Stimulated activated CD4-positive, alpha-beta T cell treated with anti-CD3 and anti-CD28 coated beads, Interleukin-1b, Interleukin-23, amount 100 ng/mL, for 1 hour (primary cell): ENCODE results near the gene SLC43A1.
A peak's percentile ranks its signal among the peaks of the same experiment; 100 is the strongest.
"Not testable (repeated sequence)": the region's sequence is repeated elsewhere in the genome, so short reads cannot be mapped to it uniquely, and the experiment has no call there.

Experiments
- DNase-seq, 2 donors: peaks; one replicate each; pipeline ENCODE4 v3.0.0-alpha.2; 2020; ENCODE audit warnings: low read depth in 2 of 2

Gene SLC43A1

DNA sequence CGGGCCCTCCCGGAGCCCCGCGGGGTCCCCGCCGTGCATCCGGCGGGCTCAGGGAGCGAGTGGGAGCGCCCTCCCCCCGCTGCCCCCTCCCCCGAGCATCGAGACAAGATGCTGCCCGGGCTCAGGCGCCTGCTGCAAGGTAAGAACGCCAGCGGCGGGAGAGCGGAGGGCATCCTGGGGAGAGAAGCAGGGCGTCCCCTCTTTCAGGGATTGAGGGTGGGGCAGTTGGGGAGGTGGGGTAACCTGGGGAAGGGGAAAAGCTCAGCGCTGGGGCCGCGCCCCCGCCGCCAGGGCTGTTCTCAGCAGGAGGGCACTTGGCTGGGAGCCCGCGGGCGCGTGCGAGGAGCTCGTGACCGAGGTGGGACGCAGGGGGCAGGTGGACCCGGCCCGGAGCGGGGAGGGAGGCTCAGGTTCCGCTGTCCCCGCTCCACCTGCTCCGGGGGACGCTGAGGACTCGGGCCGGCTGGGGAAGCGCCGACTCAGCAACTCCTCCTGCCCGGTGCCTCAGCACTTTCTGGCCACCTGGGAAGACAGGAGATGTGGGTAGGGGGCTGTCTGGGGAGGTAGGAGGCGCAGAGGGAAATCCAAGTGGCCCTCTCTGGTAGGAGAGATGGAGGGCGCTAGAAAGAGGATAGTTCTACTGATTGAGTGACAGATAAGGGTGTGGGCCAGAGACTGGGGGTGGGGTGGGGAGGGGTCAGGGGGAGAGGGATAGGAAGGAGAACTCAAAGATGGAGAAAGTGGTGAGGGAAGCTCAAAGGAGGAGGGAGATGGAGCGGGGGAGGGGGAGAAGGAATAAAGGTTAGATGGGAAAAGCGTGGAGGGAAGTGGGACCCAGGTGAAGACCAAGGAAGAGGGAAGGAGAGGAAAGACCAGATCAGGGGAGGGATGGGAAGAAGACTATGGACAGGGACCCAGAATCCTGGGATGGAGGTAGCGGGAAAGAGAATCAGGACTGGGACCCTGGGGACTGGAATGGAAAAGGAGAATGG lies 54.4 kb downstream of the SLC43A1 start:
- no peak for DNase-seq

DNA sequence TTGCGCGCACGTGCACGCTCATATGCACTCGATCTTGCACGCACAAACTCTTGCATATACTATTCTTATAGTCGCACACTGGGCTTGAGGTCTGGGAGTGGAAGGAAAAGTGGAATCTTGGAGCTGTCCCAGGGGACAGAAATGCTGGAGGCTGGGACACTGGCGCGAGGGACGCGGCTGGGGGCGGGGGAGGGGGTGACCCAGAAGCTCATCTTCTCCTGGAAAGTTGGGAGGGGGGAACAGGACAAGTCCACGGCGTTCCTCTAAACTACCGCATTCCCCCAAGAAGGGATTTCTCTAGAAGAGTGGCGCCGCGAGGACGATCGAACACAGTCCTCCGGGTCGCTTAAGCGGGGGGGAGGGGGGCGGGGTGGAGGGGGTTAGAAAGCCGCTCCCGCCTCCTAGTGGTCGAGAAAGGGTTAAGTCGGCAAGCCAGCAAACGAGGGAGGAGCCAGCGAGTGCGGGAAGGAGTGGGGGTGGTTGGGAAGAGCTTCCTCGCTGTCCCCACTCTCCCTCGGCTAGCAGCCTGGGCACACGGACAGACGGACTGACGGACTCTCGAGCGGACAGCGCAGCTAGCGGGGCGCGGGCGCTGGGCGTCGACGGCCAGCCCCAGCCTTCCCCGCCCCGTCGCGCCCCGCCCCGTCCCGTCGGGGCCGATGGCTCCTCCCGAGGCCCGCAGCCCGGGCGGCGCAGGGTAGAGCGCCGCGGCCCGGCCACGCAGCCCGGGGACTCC lies 55.3 kb downstream of the SLC43A1 start, which contains the start of gene RTN4RL2:
Gene RTN4RL2 (plus strand): TSS at position 507 of the 736 bp plus-strand sequence. CDS start 338 bp downstream, outside the sequence.
- DNase-seq, result no peak

DNA sequence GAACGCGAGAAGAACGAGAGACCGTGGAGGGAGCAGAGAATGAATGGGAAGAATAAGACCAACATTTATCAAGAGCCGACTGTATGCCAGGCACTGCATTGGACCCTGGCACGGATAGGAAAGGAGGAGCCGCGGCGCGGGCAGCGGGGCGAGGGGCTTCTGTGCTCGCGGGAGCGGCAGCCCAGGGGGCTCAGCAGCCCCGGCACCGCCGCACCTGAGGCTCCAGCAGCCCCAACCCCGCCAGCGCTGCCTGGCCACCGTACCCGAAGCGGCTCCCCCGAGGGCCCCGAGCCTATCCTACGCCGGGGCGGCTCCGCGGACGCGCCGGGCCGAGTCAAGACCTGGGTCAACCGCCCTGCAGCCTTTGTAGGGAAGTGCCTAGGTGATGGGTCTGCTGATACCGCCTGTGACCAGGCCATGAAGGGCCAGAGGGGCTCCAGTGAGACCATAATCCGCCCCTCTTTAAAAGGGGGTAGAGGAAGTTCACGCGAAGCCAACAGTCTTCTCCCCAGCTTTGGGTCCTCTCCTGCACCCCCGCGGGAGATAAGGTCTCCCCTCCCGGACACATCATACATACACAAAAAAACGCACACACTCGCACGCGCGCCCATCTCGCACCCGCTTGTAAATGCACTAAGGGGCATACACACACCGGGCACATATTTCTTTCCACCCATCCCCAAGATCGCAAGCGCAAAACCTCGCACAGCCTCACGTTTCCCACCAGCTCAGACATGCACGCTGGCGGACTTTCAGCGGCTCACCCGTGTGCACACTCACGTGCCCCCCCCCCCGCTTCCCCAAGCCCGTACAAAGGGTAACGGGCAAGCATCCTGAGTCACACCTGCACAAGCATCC lies 56.1 kb downstream of the SLC43A1 start:
- no peak for DNase-seq

DNA sequence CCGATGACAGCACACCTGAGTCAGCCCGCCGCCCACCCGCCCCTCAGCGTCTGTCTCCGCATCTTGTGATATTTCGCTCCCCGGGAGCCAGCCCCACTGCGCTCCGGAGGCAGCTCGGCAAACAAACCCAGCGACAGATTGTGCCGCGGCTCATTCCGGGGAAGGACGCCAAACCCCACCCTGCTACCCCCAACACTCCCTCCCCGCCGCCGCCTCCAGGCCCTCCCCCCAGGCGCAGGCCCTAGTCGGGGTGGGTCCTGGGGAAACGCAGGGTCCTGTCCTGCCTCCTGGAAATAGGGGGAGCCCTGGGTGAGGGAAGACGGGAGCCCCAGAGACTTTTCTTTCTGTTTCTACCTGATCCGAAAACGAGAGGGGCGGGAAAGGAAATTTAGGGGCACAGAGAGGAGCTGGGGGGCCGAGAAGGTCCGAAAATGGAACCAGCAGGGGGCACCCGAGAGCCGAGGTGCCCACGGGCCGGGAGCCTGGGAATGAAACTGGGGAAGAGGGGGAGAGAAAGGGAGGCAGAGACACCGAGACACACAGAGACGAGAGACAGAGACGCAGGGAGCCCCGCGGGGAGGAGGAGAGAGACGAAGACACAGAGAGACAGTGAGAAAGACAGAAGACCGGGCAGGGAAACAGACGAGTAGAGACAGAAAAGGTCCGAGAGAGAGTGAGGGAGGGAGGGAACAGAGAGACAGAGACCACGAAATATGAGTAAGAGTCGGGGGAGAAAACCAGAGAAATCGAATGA lies 56.9 kb downstream of the SLC43A1 start:
- DNase-seq, result peak in 1 of 2 donors; percentile 47

DNA sequence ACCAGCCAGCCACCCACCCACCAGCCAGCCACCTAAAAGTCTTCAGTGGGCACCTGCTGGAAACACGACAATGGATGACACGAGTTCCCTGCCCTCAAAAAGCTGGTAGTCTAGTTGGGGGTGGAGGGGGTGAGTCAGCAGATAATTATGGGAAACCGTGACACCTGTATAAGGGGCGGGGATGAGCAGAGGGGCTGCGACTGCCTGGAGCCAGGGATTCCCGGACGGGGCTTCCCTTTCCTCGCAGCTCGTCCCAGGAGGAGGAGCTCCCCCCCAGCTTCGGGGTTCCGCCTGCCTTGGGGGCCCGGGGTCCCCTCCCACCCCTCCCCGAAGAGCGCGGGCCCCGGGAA lies 57.5 kb downstream of the SLC43A1 start:
- no peak for DNase-seq

DNA sequence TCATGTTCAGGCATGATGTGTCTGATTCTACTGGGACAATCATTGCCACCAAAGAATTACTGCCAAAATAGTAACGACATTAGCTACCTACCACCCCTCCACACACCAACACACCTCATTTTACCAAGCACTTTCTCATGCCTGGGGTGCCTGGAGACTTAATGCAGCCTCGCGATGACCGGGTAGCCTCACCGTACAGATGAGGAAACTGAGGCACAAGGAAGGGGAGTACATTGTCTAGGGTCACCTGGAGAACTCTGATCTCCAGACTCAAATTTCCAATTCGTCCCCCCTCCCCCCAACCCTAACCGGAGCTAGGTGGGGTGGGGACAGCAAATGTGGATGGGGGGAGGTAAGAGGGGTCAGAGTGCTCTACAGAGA lies 57.9 kb downstream of the SLC43A1 start:
- no peak for DNase-seq

DNA sequence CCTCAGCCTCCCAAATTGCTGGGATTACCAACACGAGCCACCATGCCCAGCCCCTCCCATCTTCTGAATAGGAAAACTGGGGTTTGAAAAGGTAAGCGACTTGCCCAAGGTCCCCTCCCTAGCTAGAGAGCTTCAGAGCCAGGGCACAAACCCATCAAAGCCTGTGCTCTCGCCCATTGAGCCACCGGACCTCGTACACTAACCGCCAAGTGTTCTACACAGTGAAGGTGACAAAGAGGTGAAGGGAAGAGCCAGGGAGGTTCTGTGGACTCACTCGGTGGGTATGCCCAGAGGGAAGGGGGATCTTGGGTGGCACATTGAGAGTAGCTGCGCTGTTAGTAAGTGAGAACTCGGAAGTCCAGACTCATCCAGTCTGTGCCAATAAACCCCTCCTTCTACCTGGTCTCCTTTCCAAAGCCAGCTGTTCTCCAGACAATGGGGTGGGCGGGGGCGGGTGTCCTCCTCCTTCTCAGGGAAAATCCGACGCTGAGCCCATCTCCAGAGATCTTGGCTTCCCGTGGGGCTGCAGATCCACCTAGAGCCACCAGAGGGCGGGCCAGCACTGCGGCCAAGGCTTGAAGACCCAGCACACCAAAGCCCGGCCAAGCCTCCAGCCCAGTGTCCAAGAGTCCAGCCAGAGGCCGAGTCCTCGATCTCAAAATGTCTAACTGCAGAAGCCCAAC lies 58.4 kb downstream of the SLC43A1 start:
- peak; percentile 31 to 61 for DNase-seq

DNA sequence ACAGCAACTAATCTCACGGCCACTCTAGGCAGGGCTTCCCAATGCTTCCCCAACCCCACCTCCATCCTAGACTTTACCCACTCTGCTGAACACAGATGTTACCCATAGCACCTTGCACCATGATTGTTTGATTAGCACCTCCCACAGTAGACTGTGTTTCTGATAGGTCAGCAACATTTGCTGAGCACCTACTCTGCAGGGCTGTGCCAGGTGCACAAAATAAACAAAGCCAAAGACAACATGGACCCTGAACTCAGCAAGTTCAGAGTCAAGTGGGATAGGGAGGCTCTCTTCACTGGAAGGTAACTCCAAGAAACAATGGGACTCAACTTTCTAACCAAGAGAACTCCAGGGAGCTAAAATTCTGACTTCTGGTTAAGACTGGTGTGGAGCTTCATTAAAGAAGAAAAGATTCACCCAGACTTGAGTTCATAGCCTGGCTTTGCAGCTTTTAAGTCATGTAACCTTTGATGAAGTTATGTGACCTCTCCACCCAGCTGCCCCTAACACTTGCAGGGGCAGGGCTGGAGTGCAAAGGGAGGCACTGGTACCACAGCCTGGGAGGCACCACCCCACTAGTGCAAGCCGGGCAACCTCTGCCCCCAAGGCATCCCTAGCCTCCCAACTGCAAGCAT lies 61.8 kb downstream of the SLC43A1 start:
- DNase-seq, result no peak

DNA sequence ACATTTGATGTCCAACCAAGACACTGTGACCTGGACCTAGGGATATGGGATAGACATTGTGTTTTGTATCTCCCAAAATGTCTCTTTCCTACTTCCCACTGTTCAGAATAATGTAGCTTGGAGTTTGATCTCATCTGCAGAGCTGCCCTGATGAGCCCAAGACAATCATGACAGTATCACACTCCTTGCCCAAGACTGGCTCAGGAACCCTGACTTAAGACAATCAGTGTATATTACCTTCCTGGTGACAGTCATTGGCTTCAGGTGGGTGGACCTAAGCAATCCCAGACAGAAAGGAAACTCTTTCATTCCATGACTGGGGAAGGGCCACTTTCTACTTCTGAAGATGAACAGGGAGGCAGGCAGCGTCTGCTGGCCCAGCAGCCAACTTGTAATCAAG lies 69.4 kb downstream of the SLC43A1 start:
- no peak for DNase-seq

DNA sequence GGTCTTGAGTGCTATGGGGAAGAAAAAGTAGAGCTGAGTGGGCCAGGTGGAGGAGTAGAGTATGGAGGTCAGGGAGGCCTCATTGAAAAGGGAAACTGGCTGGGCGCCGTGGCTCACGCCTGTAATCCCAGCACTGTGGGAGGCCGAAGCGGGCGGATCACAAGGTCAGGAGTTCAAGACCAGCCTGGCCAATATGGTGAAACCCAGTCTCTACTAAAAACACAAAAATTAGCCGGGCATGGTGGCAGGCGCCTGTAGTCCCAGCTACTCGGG lies 70.4 kb downstream of the SLC43A1 start:
- not testable (repeated sequence) for DNase-seq

DNA sequence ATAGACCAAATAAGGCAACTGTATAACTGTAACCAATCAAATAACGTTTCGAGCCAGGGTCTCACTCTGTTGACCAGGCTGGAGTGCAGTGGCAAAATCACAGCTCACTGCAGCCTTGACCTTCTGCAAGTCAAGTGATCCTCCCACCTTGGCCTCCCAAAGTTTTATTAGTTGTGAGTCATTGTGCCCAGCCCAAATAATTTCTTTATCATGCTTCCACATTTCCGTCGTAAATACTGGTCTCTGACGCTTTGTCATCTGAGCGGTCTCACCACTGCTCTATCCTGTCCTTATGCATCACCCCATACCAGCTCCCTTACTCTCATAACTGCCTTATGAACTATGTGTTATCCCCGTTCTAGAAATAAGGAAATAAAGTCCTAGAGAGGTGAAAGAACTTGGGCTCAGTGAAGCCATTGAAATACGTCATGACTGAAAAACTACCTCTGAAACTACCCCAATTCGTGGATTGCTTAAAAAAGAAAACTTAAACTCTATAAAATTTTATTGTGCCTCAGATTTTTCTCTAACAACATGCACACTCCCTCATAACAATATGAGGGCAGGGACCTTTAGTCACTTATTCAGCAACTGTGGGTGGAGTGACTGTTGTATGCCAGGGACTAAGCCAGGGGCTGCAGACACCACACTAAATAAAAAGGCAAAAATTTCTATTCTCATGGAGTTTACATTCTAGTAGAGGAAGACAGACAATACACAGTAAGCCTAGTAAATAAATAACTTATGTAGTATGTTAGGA lies 71.0 kb downstream of the SLC43A1 start:
- no peak for DNase-seq

DNA sequence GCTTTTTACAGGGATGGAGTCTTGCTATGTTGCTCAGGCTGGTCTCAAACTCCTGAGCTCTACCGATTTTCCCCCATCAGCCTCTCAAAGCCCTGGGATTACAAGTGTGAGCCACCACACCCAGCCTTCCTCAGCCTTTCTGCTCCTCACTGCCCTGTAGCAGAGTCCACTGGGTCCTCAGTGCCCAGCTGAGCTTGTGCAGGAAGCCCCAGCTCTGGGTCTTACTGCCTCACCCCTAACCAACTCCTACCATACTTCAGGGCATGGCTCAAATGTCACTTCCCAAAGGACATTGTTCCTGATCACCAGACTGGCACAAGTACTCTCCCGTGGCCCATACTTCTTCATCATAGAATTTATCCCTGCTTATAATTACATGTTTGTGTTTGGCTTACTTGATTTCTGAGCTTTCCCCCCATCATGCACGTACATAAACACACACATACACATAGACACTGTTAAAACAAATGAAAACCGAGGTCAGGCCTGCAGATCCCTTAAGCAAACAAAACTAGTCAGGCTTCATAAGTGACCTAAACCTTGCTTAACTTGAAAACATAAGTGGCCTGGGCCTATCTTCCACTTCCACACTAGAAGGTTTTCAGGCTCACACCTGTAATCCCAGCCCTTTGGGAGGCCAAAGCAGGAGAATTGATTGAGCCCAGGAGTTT lies 74.6 kb downstream of the SLC43A1 start:
- no peak for DNase-seq

DNA sequence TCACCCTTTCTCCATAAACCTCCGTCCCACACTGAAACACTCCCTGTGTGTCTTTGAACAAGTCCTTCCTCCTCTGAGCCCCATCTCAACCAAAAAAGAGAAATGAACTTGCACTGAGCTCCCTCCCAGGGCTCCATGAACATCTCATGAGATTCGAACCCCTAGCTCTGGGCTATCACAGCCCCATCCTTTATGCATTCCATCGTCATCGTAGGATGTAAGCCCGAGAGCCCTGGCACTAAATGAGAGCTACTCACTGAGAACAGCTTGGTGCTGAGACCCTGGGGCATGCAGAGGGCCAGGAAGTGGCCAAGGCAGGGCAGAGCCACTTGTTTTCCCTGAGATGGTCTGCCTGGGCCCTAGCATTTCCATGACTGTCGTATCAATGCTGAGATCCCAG lies 75.7 kb downstream of the SLC43A1 start:
- no peak for DNase-seq

DNA sequence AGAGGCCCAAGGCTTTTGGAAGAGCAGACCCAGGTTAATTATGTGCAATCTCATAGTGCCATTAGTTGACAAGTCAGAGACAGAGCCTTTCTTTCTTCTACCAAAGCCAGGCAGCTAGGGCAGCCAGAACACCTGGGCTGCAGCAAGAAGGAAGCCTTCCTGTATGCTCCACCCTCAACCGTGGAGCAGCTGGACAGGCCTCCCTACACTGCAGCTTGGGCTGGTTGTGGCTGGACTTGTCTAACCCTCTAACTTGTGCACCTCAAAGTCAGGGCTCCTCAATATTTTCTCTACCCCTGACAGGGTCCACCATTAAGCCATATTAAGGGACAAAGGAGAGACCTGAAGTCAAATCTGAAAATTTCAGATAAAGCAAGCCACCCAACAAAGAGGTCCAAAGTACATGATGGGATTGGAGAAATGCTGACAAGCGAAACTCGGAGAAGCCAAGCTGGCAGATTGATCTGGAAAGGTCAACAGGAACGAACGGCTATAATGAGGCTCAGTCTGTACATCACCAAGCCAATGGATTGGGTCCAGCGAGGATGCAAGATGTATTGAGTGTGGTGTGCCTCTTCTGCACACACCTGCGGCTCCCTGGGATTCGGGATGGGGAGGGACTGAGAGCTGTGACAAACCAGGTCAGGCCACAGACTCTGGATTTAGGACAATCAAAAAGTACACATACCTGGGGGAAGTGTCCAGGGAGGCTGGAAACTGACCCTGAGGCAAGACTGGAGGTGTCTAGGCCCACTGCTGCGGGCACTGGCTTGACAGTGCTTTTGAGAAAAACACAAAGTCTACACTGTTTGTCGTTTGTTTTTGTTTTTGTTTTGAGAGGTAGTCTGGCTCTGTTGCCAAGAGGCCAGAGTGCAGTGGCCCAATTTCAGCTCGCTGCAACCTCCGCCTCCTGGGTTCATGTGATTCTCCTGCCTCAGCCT lies 76.9 kb downstream of the SLC43A1 start:
- no peak for DNase-seq

DNA sequence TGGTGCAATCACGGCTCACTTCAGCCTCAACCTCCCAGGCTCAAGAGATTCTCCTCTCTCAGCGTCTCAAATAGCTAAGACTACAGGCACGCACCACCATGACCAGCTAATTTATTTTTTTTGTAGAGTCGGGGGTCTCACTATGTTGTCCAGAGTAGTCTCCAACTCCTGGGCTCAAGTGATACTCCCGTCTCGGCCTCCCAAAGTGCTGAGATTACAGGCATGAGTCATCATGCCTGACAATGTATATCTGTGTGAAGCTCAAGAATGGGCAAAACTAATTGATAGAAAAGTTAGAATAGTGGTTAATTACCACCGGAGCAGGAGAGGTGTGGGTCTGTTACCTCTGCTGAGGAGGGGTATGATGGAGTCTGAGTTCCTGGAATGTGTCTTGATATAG lies 79.5 kb downstream of the SLC43A1 start:
- DNase-seq, result no peak

DNA sequence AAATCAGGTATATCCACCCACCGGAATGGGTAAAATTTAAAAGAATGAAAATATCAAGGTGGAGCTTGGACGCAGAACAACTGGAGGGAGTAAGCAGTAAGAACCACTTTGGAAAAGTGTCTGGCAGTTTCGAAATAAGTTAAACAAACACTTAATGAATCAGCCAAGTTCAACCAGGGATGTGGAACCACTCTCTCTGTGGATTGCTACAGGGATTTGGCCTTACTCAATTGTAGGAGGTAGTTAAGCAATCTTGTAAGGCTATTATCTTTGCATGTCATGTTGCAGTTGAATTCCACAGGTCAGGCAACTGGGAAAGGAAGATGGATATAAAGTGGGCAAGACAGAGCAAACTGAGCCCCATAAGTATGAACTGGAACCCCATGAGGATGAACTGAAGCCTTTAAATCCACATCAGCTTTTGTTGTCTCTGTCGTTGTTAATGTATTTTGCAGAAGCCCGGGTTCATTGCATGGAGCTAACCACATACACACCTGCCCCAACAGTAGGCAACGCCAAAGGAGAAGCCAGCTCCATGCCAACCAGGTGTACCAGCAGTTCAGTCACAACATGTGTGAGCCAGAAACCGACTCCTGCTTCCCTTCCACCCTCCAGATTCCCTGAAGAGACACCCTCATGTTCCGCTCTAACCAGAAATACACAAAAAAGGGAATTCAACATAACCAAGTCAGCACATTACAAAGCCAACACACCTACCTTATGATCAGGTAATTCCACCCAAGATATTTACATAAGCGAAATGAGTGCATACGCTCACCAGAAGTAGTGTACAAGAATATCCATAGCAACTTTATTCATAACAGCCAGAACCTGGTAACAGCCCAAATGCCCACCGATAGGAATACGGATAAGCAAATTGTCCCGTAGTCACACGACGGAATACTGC lies 80.6 kb downstream of the SLC43A1 start:
- no peak for DNase-seq
